Esophagus squamous epithelium (tissue), 5 donors: Measurements from ENCODE around the gene SLC25A42. TPM values are rescaled to one million over a fixed set of nuclear protein-coding genes. Genes with fewer than 3 reads are reported as not detected.

Experiments
- DNase-seq: peaks from one replicate; lab custom pipeline; 2025; lab: John Stamatoyannopoulos, UW
- H3K27ac ChIP-seq, 4 donors: fragments of 200-600 bp; sonication (generic); one replicate each; pipeline ENCODE4 v1.5.1; 2016 to 2019; ENCODE audit warnings: mild to moderate bottlenecking in 1 of 4
- H3K27me3 ChIP-seq, 4 donors: fragments of 200-600 bp; sonication (generic); 1 replicate in 3 of 4; 2 replicates in 1 of 4; pipeline versions ENCODE4 v1.5.1 to v1.6.0; 2017 to 2021; ENCODE audit warnings: antibody characterized with exemption in 1 of 4
- H3K36me3 ChIP-seq, 3 donors: fragments of 200-600 bp; sonication (generic); one replicate each; pipeline ENCODE4 v1.5.1; 2016 to 2019
- H3K4me1 ChIP-seq, 3 donors: fragments of 200-600 bp; sonication (generic); one replicate each; pipeline ENCODE4 v1.5.1; 2017 to 2019
- H3K4me3 ChIP-seq, 4 donors: fragments of 200-600 bp; sonication (generic); 1 replicate in 3 of 4; 2 replicates in 1 of 4; pipeline ENCODE4 v1.5.1; 2016 to 2019; ENCODE audit warnings: mild to moderate bottlenecking in 2 of 4, moderate library complexity in 1 of 4
- H3K9me3 ChIP-seq, 3 donors: fragments of 200-600 bp; sonication (generic); one replicate each; pipeline ENCODE4 v1.5.1; 2016 to 2019
- CTCF ChIP-seq, 6 experiments: fragments of 450-650 bp in 4 of 6; fragments of 200-600 bp in 2 of 6; sonication (generic) in 2 of 6; IDR thresholded peaks; one replicate each; pipeline ENCODE4 v1.5.1; 2016 to 2019; ENCODE audit warnings: antibody characterized with exemption in 6 of 6, mild to moderate bottlenecking in 4 of 6, moderate library complexity in 4 of 6
- POLR2A ChIP-seq, 4 donors: fragments of 450-650 bp; IDR thresholded peaks; one replicate each; pipeline ENCODE4 v1.6.1; 2017; ENCODE audit warnings: antibody characterized with exemption in 4 of 4, mild to moderate bottlenecking in 4 of 4, moderate library complexity in 3 of 4
- WGBS, 2 donors: methylation state at CpG; one replicate each; pipeline ENCODE4 v1.1.5; 2018; 5-methylcytosine and 5-hydroxymethylcytosine counted together
- intact Hi-C: fragments of 100-400 bp; cut with DNase I; formaldehyde crosslinking; loops from one replicate; pipeline ENCODE4 v1.15.0; 2022
- total RNA-seq, 4 donors: library from RNA; depleted of rRNA; stranded (reverse); fragments of >200 nt; gene quantifications; one replicate each; pipeline ENCODE4 v1.1.0, GENCODE V29; 2016
- donor health status: DM: yes; HTN: yes; CAD: no.

SLC25A42 gene
- total RNA-seq, 4 donors from 2014 or later: 1.7 to 3.8 (median 3.3) TPM

GRCh38 chr19:19157808-19158207, 94.0 kb downstream of the SLC25A42 start:
- TF ChIP-seq POLR2A (IDR thresholded peaks at IDR 0.05) (no peak), CTCF (IDR thresholded peaks at IDR 0.05) (no peak)
- Histone ChIP-seq H3K4me3 (no peak overlapping the region), H3K4me1 (no peaks in the 10 kb centered on the region), H3K27ac (no peak overlapping the region), H3K27me3 (no peaks in the 10 kb centered on the region), H3K9me3 (no peaks in the 10 kb centered on the region), H3K36me3 (peaks cover 0 to 15% (median 0%) of the 10 kb centered on the region in 3 donors)
- 83 to 100% methylated on average over 2 to 6 of the region's 6 CpGs for WGBS, 2 donors
- intact Hi-C loops: no loop called here
- DNase-seq: no peak

GRCh38 chr19:19159534-19159933, 95.7 kb downstream of the SLC25A42 start:
- no peaks in the 10 kb centered on the region for H3K27me3 ChIP-seq
- TF ChIP-seq POLR2A (IDR thresholded peaks at IDR 0.05) (no peak), CTCF (IDR thresholded peaks at IDR 0.05) (no peak)
- H3K4me3 ChIP-seq: no peak overlapping the region
- peaks cover 0 to 15% (median 0%) of the 10 kb centered on the region in 3 donors for H3K36me3 ChIP-seq
- H3K27ac ChIP-seq: no peak overlapping the region
- WGBS, 2 donors: 90% methylated on average over 4 of the region's 4 CpGs
- intact Hi-C loops: no loop called here
- no peak for DNase-seq
- H3K9me3 ChIP-seq: no peaks in the 10 kb centered on the region
- no peaks in the 10 kb centered on the region for H3K4me1 ChIP-seq

- no peak for DNase-seq
- H3K27me3 ChIP-seq: no peaks in the 10 kb centered on the region
- no peaks in the 10 kb centered on the region for H3K9me3 ChIP-seq
- WGBS, 2 donors: 58 to 70% methylated on average over 2 to 3 of the region's 26 CpGs
- H3K27ac ChIP-seq: no peak overlapping the region
- TF ChIP-seq CTCF (IDR thresholded peaks at IDR 0.05): no peak
- peaks cover 0 to 15% (median 0%) of the 10 kb centered on the region in 3 donors for H3K36me3 ChIP-seq
- H3K4me3 ChIP-seq: no peak overlapping the region
- no peaks in the 10 kb centered on the region for H3K4me1 ChIP-seq
- intact Hi-C loops: no loop called here
These were observed 96.8 kb downstream of the SLC25A42 start for GRCh38 chr19:19160461-19161035.

GRCh38 chr19:19162495-19162894, 98.7 kb downstream of the SLC25A42 start:
- H3K27me3 ChIP-seq: no peaks in the 10 kb centered on the region
- H3K4me3 ChIP-seq: no peak overlapping the region
- DNase-seq: no peak
- H3K9me3 ChIP-seq: no peaks in the 10 kb centered on the region
- H3K36me3 ChIP-seq: no peaks in the 10 kb centered on the region
- intact Hi-C loops: no loop called here
- H3K4me1 ChIP-seq: no peaks in the 10 kb centered on the region
- TF ChIP-seq CTCF (IDR thresholded peaks at IDR 0.05) (no peak), POLR2A (IDR thresholded peaks at IDR 0.05) (no peak)
- no peak overlapping the region for H3K27ac ChIP-seq
- 83 to 94% methylated on average over 3 of the region's 7 CpGs for WGBS, 2 donors

Other genes with a start within 250 kb of the SLC25A42 start
- gene UPF1, start 232.0 kb upstream of the SLC25A42 start, total RNA-seq: 10 to 100 TPM; 31.6 to 69.7 (median 55.6) TPM
- under 1 TPM in 1 of 4 donors, not detected in 3; 0.76 TPM for gene CERS1, start 167.8 kb upstream of the SLC25A42 start, total RNA-seq
- gene COPE, start 144.6 kb upstream of the SLC25A42 start, total RNA-seq: 100 to 1,000 TPM; 170 to 245 (median 224) TPM
- gene DDX49, start 144.3 kb upstream of the SLC25A42 start, total RNA-seq: 10 to 100 TPM; 47.0 to 80.7 (median 60.6) TPM
- gene HOMER3, start 122.8 kb upstream of the SLC25A42 start, total RNA-seq: 10 to 100 TPM; 10.7 to 29.5 (median 18.6) TPM
- gene SUGP2, start 30.5 kb upstream of the SLC25A42 start, total RNA-seq: 10 to 100 TPM; 16.7 to 36.2 (median 21.5) TPM
- gene ARMC6, start 30.4 kb upstream of the SLC25A42 start, total RNA-seq: 10 to 100 TPM; 28.3 to 32.0 (median 28.7) TPM
- 10 to 100 TPM; 11.0 to 30.3 (median 15.5) TPM for gene TMEM161A, start 74.5 kb downstream of the SLC25A42 start, total RNA-seq
- gene MEF2B, start 106.3 kb downstream of the SLC25A42 start, total RNA-seq: under 1 TPM in 1 of 4 donors, not detected in 3; 0.70 TPM
- 10 to 100 TPM in 3 of 4 donors, 1 to 10 TPM in 1; 8.8 to 15.4 (median 10.9) TPM for gene BORCS8, start 128.2 kb downstream of the SLC25A42 start, total RNA-seq
- 10 to 100 TPM; 25.2 to 48.0 (median 32.1) TPM for gene RFXANK, start 128.3 kb downstream of the SLC25A42 start, total RNA-seq
- gene NR2C2AP, start 139.4 kb downstream of the SLC25A42 start, total RNA-seq: 10 to 100 TPM in 3 of 4 donors, 1 to 10 TPM in 1; 8.8 to 22.9 (median 13.0) TPM
- not detected for gene NCAN, start 148.0 kb downstream of the SLC25A42 start, total RNA-seq
- under 1 TPM in 1 of 4 donors, not detected in 3; 0.57 TPM for gene TM6SF2, start 209.3 kb downstream of the SLC25A42 start, total RNA-seq